Neuronal stem cell (in vitro differentiated cells): Measurements from ENCODE around the gene S1PR4.

Source experiments
- DNase-seq: peaks from one replicate; pipeline ENCODE4 v3.0.0-alpha.2; 2013; ENCODE audit warnings: low spot score
- H2AFZ ChIP-seq: one replicate; pipeline ENCODE4 v1.6.1; 2013; ENCODE audit warnings: mild to moderate bottlenecking, low read length, inconsistent platforms
- H2AK5ac ChIP-seq: 2 replicates; pipeline ENCODE4 v1.6.1; 2013; ENCODE audit warnings: low read depth, mild to moderate bottlenecking, inconsistent platforms, low read length, moderate library complexity, mixed read lengths
- H2BK120ac ChIP-seq: 2 replicates; pipeline ENCODE4 v1.6.1; 2013; ENCODE audit warnings: low read depth, mild to moderate bottlenecking, inconsistent platforms, low read length, moderate library complexity, mixed read lengths
- H2BK12ac ChIP-seq: one replicate; pipeline ENCODE4 v1.6.1; 2013; ENCODE audit warnings: low read length, inconsistent platforms
- H2BK15ac ChIP-seq: 2 replicates; pipeline ENCODE4 v1.6.1; 2013; ENCODE audit warnings: mild to moderate bottlenecking, low read length, inconsistent platforms, mixed read lengths
- H2BK5ac ChIP-seq: one replicate; pipeline ENCODE4 v1.6.1; 2013; ENCODE audit warnings: inconsistent platforms, mild to moderate bottlenecking, low read length, moderate library complexity
- H3K14ac ChIP-seq: one replicate; pipeline ENCODE4 v1.6.1; 2013; ENCODE audit warnings: low read length, inconsistent platforms
- H3K18ac ChIP-seq: 2 replicates; pipeline ENCODE4 v1.6.1; 2013; ENCODE audit warnings: low read length, inconsistent platforms
- H3K23ac ChIP-seq: 2 replicates; pipeline ENCODE4 v1.6.1; 2013; ENCODE audit warnings: low read depth, mild to moderate bottlenecking, mixed read lengths, low read length, inconsistent platforms; ENCODE audit not compliant: poor library complexity
- H3K27ac ChIP-seq: replicated peaks from 3 replicates; pipeline ENCODE4 v1.5.1; 2013; ENCODE audit warnings: low read length, inconsistent platforms
- H3K27me3 ChIP-seq, 3 experiments: 2 replicates each; pipeline ENCODE4 v1.6.1; 2013; ENCODE audit warnings: low read length in 3 of 3, mild to moderate bottlenecking in 2 of 3, inconsistent platforms in 1 of 3, low read depth in 1 of 3, mixed read lengths in 1 of 3, moderate library complexity in 1 of 3; ENCODE audit not compliant: control insufficient read depth in 3 of 3, insufficient read depth in 3 of 3
- H3K36me3 ChIP-seq, 2 donors: replicated peaks in 1 of 2; 2 replicates each; pipeline ENCODE4 v1.6.1; 2013; ENCODE audit warnings: low read length in 2 of 2; ENCODE audit not compliant: control insufficient read depth in 2 of 2, insufficient read depth in 2 of 2
- H3K4ac ChIP-seq: 2 replicates; pipeline ENCODE4 v1.6.1; 2013; ENCODE audit warnings: inconsistent platforms, mild to moderate bottlenecking, low read length, moderate library complexity
- H3K4me1 ChIP-seq, 2 donors: 1 replicate in 1 of 2; 2 replicates in 1 of 2; pipeline ENCODE4 v1.6.1; 2013; ENCODE audit warnings: low read length in 2 of 2, low read depth in 1 of 2; ENCODE audit not compliant: control insufficient read depth in 2 of 2, insufficient read depth in 1 of 2
- H3K4me2 ChIP-seq: one replicate; pipeline ENCODE4 v1.6.1; 2013; ENCODE audit warnings: mild to moderate bottlenecking, low read length, inconsistent platforms; ENCODE audit not compliant: insufficient read depth, poor library complexity, severe bottlenecking
- H3K4me3 ChIP-seq, 2 donors: 2 replicates each; pipeline ENCODE4 v1.5.1; 2013; ENCODE audit warnings: low read length in 2 of 2, mild to moderate bottlenecking in 2 of 2, inconsistent platforms in 1 of 2, moderate library complexity in 1 of 2
- H3K79me1 ChIP-seq: one replicate; pipeline ENCODE4 v1.6.1; 2013; ENCODE audit warnings: low read depth, mild to moderate bottlenecking, inconsistent platforms, low read length, moderate library complexity
- H3K9ac ChIP-seq: one replicate; pipeline ENCODE4 v1.6.1; 2013; ENCODE audit warnings: mild to moderate bottlenecking, low read depth, low read length, inconsistent platforms; ENCODE audit not compliant: poor library complexity
- H3K9me3 ChIP-seq, 2 donors: replicated peaks in 1 of 2; 2 replicates each; pipeline versions ENCODE3 to v1.6.1; 2013; ENCODE audit warnings: low read length in 2 of 2, mild to moderate bottlenecking in 2 of 2, inconsistent platforms in 1 of 2, low read depth in 1 of 2, mixed read lengths in 1 of 2, moderate library complexity in 1 of 2; ENCODE audit not compliant: control insufficient read depth in 2 of 2, insufficient read depth in 1 of 2
- H4K8ac ChIP-seq: one replicate; pipeline ENCODE4 v1.6.1; 2013; ENCODE audit warnings: low read depth, mild to moderate bottlenecking, inconsistent platforms, low read length, moderate library complexity
- H4K91ac ChIP-seq: one replicate; pipeline ENCODE4 v1.6.1; 2013; ENCODE audit warnings: low read length, low read depth, mild to moderate bottlenecking, inconsistent platforms; ENCODE audit not compliant: poor library complexity
- WGBS, 2 donors: extraction: QIAGEN DNeasy Blood & Tissue Kit; methylation state at CpG; one replicate each; pipeline ENCODE4 v1.1.7; 2013; ENCODE audit warnings: missing lambda C conversion rate in 2 of 2, mixed read lengths in 1 of 2; ENCODE audit not compliant: insufficient read length in 2 of 2, insufficient replicate concordance in 1 of 2; ENCODE audit errors: extremely low coverage in 2 of 2; 5-methylcytosine and 5-hydroxymethylcytosine counted together

S1PR4 gene

DNA sequence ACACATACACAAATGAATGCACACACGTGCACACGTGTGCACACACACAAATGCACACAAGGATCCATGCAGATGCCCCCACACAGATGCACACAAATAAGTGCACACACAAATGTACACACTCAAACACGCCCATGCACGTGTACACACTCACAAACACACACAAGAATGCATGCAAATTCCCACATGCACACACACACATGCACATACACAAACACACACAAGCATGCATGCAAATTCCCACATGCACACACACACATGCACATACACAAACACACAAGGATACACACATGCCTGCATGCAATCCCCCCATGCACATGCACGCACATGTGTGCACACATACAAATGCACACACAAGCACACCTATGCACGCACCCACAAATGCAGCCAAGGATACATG lies 29.5 kb upstream of the S1PR4 start:
- Histone ChIP-seq H3K27ac (no peak overlapping the region), H3K36me3 (no peaks in the 10 kb centered on the region), H3K14ac (no peak overlapping the region), H4K91ac (peak overlapping the region; percentile 22), H2BK12ac (no peak overlapping the region), H3K23ac (no peak overlapping the region), H3K4me1 (peaks cover 0 to 4% of the 10 kb centered on the region in 2 donors), H2AK5ac (no peak overlapping the region), H3K4me3 (peak overlapping the region in 1 of 2 donors; percentile 3), H2AFZ (no peak overlapping the region), H2BK5ac (no peak overlapping the region), H2BK120ac (no peak overlapping the region), H2BK15ac (no peak overlapping the region), H3K4ac (no peak overlapping the region), H3K27me3 (no peaks in the 10 kb centered on the region), H3K79me1 (peaks cover 4% of the 10 kb centered on the region), H3K9ac (no peak overlapping the region), H3K9me3 (peaks cover 0 to 2% of the 10 kb centered on the region in 2 donors), H3K4me2 (no peak overlapping the region), H3K18ac (peak overlapping the region; percentile 7), H4K8ac (no peak overlapping the region)
- no peak for DNase-seq
- WGBS, 2 donors = no CpG with 5 or more reads among the region's 6 CpGs

DNA sequence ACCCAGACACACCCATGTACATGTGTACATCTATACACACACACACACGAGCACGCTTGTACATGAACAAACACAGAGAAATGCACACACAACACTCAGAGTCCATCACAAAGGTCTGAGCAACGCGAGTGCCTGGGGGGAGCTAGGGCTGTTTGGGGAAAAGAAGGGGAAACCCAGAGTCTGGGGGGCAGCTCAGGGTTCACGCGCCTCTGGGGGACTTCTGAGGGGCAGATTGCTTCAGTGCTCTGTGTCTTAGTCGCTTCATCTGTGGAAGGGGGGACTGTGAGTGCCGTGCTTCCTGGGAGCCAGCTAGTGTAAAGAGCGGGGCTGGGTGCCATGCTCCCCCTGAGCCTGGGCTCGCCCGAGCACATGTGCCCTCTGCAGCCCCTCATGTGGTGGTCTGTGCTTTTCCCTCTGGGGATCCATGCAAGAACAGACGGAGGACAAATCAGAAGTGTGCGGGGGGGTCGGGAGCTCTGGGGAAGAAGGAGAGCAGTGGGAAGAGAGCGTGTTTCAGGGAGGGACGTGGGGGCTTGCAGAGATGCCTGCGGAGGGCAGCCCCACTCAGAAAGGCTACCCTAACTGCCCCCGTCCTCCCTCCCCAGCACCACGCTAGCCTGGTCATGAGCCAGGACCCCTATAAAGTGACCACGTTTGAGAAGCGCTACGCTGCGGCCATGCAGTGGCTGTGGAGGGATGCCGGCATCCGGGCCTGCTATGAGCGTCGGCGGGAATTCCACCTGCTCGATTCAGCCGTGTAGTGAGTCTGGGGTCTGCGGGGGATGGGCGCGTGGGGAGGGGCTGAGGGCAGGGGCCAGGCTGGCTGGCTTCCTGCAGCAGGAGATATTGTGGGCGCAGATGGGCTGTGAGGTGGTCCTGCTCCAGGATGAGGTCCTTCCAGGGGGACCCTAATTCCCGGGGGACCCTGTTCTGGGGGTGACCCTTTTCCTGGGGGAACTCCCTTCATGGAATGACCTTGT lies 28.8 kb upstream of the S1PR4 start:
- peak overlapping the region; percentile 76 for H2AFZ ChIP-seq

DNA sequence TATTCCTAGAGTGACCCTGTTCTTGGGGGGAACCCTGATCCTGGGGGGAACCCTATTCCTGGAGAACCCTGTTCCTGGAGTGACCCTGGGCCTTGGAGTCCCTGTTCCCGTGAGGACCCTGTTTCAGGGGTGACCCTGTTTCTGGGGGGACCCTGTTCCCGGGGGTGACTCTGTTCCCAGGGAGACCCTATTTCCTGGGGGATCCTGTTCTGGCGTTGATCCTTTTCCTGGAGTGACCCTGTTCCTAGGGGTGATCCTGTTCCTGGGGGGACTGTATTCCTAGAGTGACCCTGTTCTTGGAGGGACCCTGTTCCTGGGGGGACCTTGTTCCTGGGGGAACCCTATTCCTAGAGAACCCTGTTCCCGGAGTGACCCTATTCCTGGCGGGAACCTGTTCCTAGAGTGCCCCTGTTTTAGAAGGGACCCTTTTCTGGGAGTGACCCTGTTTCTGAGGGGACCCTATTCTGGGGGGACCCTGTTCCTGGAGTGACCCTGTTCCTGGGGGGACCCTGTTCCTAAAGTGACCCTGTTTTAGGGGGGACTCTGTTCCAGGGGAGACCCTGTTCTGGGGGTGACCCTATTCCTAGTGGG lies 27.7 kb upstream of the S1PR4 start:
- no CpG with 5 or more reads among the region's 5 CpGs for WGBS, 2 donors
- no peak for DNase-seq
- no peak overlapping the region for H4K91ac ChIP-seq
- H3K9me3 ChIP-seq = peaks cover 0 to 2% of the 10 kb centered on the region in 2 donors
- no peak overlapping the region for H4K8ac ChIP-seq
- H3K27me3 ChIP-seq = no peaks in the 10 kb centered on the region
- no peak overlapping the region for H3K27ac ChIP-seq
- no peak overlapping the region for H3K9ac ChIP-seq
- no peak overlapping the region for H3K4me3 ChIP-seq
- peaks cover 0 to 4% of the 10 kb centered on the region in 2 donors for H3K4me1 ChIP-seq
- H2AK5ac ChIP-seq = no peak overlapping the region
- no peak overlapping the region for H3K4me2 ChIP-seq
- H2AFZ ChIP-seq = no peak overlapping the region
- peaks cover 4% of the 10 kb centered on the region for H3K79me1 ChIP-seq
- H3K4ac ChIP-seq = no peak overlapping the region
- no peak overlapping the region for H3K18ac ChIP-seq
- no peak overlapping the region for H3K23ac ChIP-seq
- H2BK15ac ChIP-seq = peak overlapping the region; percentile 35
- peak overlapping the region; percentile 1 for H3K14ac ChIP-seq
- no peaks in the 10 kb centered on the region for H3K36me3 ChIP-seq
- H2BK120ac ChIP-seq = no peak overlapping the region
- H2BK12ac ChIP-seq = no peak overlapping the region
- peak overlapping the region; percentile 27 for H2BK5ac ChIP-seq

More for the DNA sequence above, 28.8 kb upstream of the S1PR4 start:
- Histone ChIP-seq H3K18ac (peak overlapping the region; percentile 94), H2AK5ac (peak overlapping the region; percentile 48), H3K27ac (no peak overlapping the region), H4K91ac (no peak overlapping the region), H2BK12ac (peak overlapping the region; percentile 17), H3K36me3 (no peaks in the 10 kb centered on the region), H3K4ac (no peak overlapping the region), H3K79me1 (peaks cover 4% of the 10 kb centered on the region), H3K27me3 (no peaks in the 10 kb centered on the region), H3K9me3 (peaks cover 0 to 2% of the 10 kb centered on the region in 2 donors), H3K4me3 (no peak overlapping the region), H3K4me2 (no peak overlapping the region), H4K8ac (peak overlapping the region; percentile 77), H3K14ac (peak overlapping the region; percentile 85), H3K23ac (no peak overlapping the region), H3K4me1 (peaks cover 0 to 4% of the 10 kb centered on the region in 2 donors), H2BK15ac (peak overlapping the region; percentile 62), H2BK120ac (no peak overlapping the region), H3K9ac (peak overlapping the region; percentile 75), H2BK5ac (peak overlapping the region; percentile 44)
- no CpG with 5 or more reads among the region's 35 CpGs for WGBS, 2 donors
- no peak for DNase-seq
